ENCODE data around the gene PTP4A1. TPM values are rescaled to one million over a fixed set of nuclear protein-coding genes. Genes with fewer than 3 reads are reported as not detected.

PTP4A1 gene
- 140 to 191 TPM (median 167 TPM) in 5 replicates for total RNA-seq (2022; extraction: Qiagen RNA extraction; ENCODE audit: low read depth)

DNA sequence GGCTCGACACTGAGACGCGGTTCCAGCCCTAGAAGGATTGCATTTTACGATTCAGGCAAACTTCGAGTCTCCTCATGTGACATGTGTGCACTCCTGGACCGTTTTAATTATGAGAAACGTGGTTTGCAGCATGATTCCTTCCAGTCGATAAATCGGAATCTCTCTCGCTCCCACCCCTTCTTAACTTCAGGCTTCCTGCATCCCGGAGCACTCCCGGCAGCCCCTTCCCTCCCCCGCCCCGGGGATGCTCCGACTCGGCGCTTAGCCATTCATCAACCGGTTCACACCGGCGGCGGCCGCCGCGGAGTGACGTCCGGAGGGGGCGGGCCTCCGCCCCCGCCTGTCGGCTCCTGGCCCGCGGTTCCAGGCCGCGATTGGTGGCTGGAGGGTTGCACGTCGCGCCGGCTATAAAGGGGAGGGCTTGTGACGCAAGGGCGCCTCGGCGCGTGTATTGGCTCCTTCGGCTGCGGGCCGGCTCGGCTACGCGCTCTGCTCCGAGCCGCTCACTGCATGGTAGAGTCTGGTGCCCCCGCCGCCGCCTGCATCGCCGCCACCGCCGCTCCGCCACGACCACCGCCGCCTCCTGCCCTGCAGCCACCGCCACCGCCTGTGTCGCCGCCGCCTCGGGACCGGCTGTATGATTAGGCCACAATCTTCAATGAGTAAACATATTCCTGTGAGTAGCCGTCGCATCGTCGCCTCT is at the start of gene PTP4A1, which contains the start of gene LOC128125822:
Gene PTP4A1, plus strand, starts transcription at position 437 of the 703 bp plus-strand sequence. CDS start 4,401 bp downstream, outside the sequence.
Gene LOC128125822, plus strand, starts transcription at position 437 of the 703 bp plus-strand sequence.

Other genes starting within 250 kb of the PTP4A1 start
- gene PHF3, start 63.3 kb downstream of the PTP4A1 start, total RNA-seq (2022; extraction: Qiagen RNA extraction; ENCODE audit: low read depth) = 10.1 to 14.6 TPM (median 13.2 TPM) in 5 replicates

Measured in A549 treated with DMSO at 1 μM for 4 hours (cell line).